GM18858 (cell line): ENCODE data around the gene NUP98.

Experiments used
- ATAC-seq: cut with Tn5 transposase; IDR thresholded peaks from one replicate; pipeline ENCODE4 v1.9.1; 2021; ENCODE audit not compliant: unreplicated experiment

Gene NUP98

GRCh38 chr11:3738723-3739122 is 58.6 kb downstream of the NUP98 start:
- no peak for ATAC-seq

- no peak for ATAC-seq
Measured at GRCh38 chr11:3738241-3738640, 59.1 kb downstream of the NUP98 start.

- ATAC-seq, result no peak
Measured at GRCh38 chr11:3737386-3737933, 59.9 kb downstream of the NUP98 start.

- no peak for ATAC-seq
Measured at GRCh38 chr11:3736816-3737215, 60.5 kb downstream of the NUP98 start.

- no peak for ATAC-seq
Measured at GRCh38 chr11:3735827-3736226, 61.5 kb downstream of the NUP98 start.

- ATAC-seq, result no peak
Measured at GRCh38 chr11:3732671-3733436, 64.5 kb downstream of the NUP98 start.

- no peak for ATAC-seq
Measured at GRCh38 chr11:3723014-3723708, 74.2 kb downstream of the NUP98 start.

GRCh38 chr11:3722100-3722499 is 75.3 kb downstream of the NUP98 start:
- ATAC-seq, result no peak

- ATAC-seq, result no peak
Measured at GRCh38 chr11:3720997-3721396, 76.4 kb downstream of the NUP98 start.

GRCh38 chr11:3712274-3712673 is 85.1 kb downstream of the NUP98 start:
- ATAC-seq, result no peak

GRCh38 chr11:3710485-3711259 is 86.7 kb downstream of the NUP98 start:
- no peak for ATAC-seq

- ATAC-seq, result no peak
Measured at GRCh38 chr11:3709977-3710376, 87.4 kb downstream of the NUP98 start.

GRCh38 chr11:3707176-3707575 is 90.2 kb downstream of the NUP98 start:
- no peak for ATAC-seq

GRCh38 chr11:3703383-3703782 is 94.0 kb downstream of the NUP98 start:
- ATAC-seq, result no peak

GRCh38 chr11:3700910-3701309 is 96.4 kb downstream of the NUP98 start:
- ATAC-seq, result no peak

- ATAC-seq, result no peak
Measured at GRCh38 chr11:3700410-3700809, 96.9 kb downstream of the NUP98 start.

GRCh38 chr11:3686751-3687150 is 110.6 kb downstream of the NUP98 start:
- ATAC-seq, result no peak

- ATAC-seq, result no peak
Measured at GRCh38 chr11:3685923-3686322, 111.4 kb downstream of the NUP98 start.

GRCh38 chr11:3684819-3685172 is 112.6 kb downstream of the NUP98 start:
- no peak for ATAC-seq

GRCh38 chr11:3684129-3684818 is 113.1 kb downstream of the NUP98 start:
- ATAC-seq, result no peak

- no peak for ATAC-seq
Measured at GRCh38 chr11:3683039-3683438, 114.3 kb downstream of the NUP98 start.
